B cell (primary cell): ENCODE results near the gene F12.

Experiments used
- CTCF ChIP-seq: fragments of 200-600 bp; IDR thresholded peaks from one replicate; pipeline ENCODE4 v1.8.0; 2022; ENCODE audit warnings: antibody characterized with exemption, mild to moderate bottlenecking
- EZH2 ChIP-seq: IDR thresholded peaks from 2 replicates; pipeline ENCODE4 v1.6.1; 2012; ENCODE audit warnings: borderline replicate concordance, low read depth, mild to moderate bottlenecking, moderate library complexity, low read length; ENCODE audit not compliant: insufficient read depth, poor library complexity, severe bottlenecking

GRCh38 chr5:177442066-177442826, 32.9 kb upstream of the F12 start:
- no peak for TF ChIP-seq CTCF
- no peak for TF ChIP-seq EZH2
